ENCODE measurements around the gene ANTXR2. TPM values are rescaled to one million over a fixed set of nuclear protein-coding genes. Genes with fewer than 3 reads are reported as not detected.

Gene ANTXR2
- total RNA-seq, 1 donor from 2014 or later = 16.8 TPM

- Histone ChIP-seq H3K36me3 (peaks cover 6 to 10% of the 10 kb centered on the region in 2 donors), H3K4me1 (peaks cover 0 to 14% of the 10 kb centered on the region in 2 donors), H3K27me3 (no peaks in the 10 kb centered on the region), H3K4me3 (peak overlapping the region; percentile 79 to 89), H3K27ac (peak overlapping the region; percentile 83 to 91), H3K9me3 (no peaks in the 10 kb centered on the region)
- DNase-seq (ENCODE audit: low spot score in 2 of 2) = no peak
- no peak for TF ChIP-seq CTCF (IDR thresholded peaks at IDR 0.05)
- intact Hi-C loops (cut with DNase I) = loop anchor here (5.0 to 10.0 kb wide), 4 partner anchors 111 to 1134 kb away; partner anchors contain the start of gene PAQR3
Observed at GRCh38 chr4:80071604-80072227, 1.3 kb downstream of the ANTXR2 start.

GRCh38 chr4:80070880-80071603, 2.0 kb downstream of the ANTXR2 start:
- no peak for TF ChIP-seq CTCF (IDR thresholded peaks at IDR 0.05)
- H3K9me3 ChIP-seq = no peaks in the 10 kb centered on the region
- peaks cover 6 to 10% of the 10 kb centered on the region in 2 donors for H3K36me3 ChIP-seq
- peak overlapping the region; percentile 79 to 89 for H3K4me3 ChIP-seq
- H3K27me3 ChIP-seq = no peaks in the 10 kb centered on the region
- no peak for DNase-seq (ENCODE audit: low spot score in 2 of 2)
- intact Hi-C loops (cut with DNase I) = loop anchor here (5.0 to 10.0 kb wide), 4 partner anchors 111 to 1134 kb away; partner anchors contain the start of gene PAQR3
- H3K4me1 ChIP-seq = peaks cover 0 to 14% of the 10 kb centered on the region in 2 donors
- peak overlapping the region in 1 of 2 donors; percentile 91 for H3K27ac ChIP-seq

GRCh38 chr4:80069837-80070731, 2.9 kb downstream of the ANTXR2 start:
- Histone ChIP-seq H3K27ac (no peak overlapping the region), H3K36me3 (peaks cover 6 to 15% of the 10 kb centered on the region in 2 donors), H3K9me3 (no peaks in the 10 kb centered on the region), H3K4me3 (peak overlapping the region; percentile 79 to 89), H3K4me1 (peaks cover 0 to 14% of the 10 kb centered on the region in 2 donors), H3K27me3 (no peaks in the 10 kb centered on the region)
- intact Hi-C loops (cut with DNase I) = loop anchor here (5.0 to 10.0 kb wide), 4 partner anchors 112 to 1133 kb away; partner anchors contain the start of gene PAQR3
- no peak for TF ChIP-seq CTCF (IDR thresholded peaks at IDR 0.05)
- no peak for DNase-seq (ENCODE audit: low spot score in 2 of 2)

- no peak for TF ChIP-seq CTCF (IDR thresholded peaks at IDR 0.05)
- Histone ChIP-seq H3K4me3 (no peak overlapping the region), H3K4me1 (peaks cover 0 to 14% of the 10 kb centered on the region in 2 donors), H3K27me3 (no peaks in the 10 kb centered on the region), H3K9me3 (no peaks in the 10 kb centered on the region), H3K27ac (no peak overlapping the region), H3K36me3 (peaks cover 6 to 18% of the 10 kb centered on the region in 2 donors)
- intact Hi-C loops (cut with DNase I) = no loop called here
- DNase-seq (ENCODE audit: low spot score in 2 of 2) = no peak
Observed at GRCh38 chr4:80069108-80069836, 3.8 kb downstream of the ANTXR2 start.

GRCh38 chr4:80065601-80066000, 7.4 kb downstream of the ANTXR2 start:
- peaks cover 0 to 2% of the 10 kb centered on the region in 2 donors for H3K4me1 ChIP-seq
- DNase-seq (ENCODE audit: low spot score in 2 of 2) = no peak
- intact Hi-C loops (cut with DNase I) = no loop called here
- no peaks in the 10 kb centered on the region for H3K27me3 ChIP-seq
- H3K4me3 ChIP-seq = no peak overlapping the region
- no peak for TF ChIP-seq CTCF (IDR thresholded peaks at IDR 0.05)
- peaks cover 6 to 18% of the 10 kb centered on the region in 2 donors for H3K36me3 ChIP-seq
- H3K9me3 ChIP-seq = no peaks in the 10 kb centered on the region
- no peak overlapping the region for H3K27ac ChIP-seq

All from ascending aorta (tissue), 2 donors.